ENCODE data around the gene CORO7.

DNA sequence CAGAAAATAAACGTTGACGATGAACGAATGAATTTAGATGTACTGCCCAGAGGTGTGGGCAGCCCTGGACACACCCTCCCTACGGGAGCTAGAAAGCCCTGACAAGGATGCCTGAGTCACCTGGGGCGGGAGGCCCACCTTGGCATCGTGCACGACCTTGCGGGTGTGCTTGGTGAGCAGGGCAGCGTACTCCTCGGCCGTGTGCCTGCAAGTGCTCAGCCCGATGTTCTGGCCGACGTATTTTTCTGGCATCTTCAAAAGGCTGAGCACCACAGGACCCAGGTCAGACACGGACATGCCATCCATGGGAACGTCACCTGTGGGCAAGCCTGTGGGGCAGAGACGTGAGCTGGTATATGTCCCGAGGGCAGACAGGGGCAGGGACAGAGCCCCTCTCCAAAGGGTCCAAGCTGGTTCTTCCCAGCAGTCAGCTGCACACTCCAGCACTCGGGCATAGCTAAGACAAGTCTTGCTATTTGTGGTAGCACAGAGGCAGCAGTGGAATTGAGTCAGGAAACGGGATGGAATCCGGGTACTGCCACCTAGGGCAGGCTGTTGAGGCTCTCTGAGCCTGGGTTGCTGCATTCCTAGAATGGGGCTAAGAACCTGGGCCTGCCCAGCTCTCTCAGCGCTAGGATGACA lies 47.2 kb upstream of the CORO7 start:
- TF ChIP-seq, protein P1, sequence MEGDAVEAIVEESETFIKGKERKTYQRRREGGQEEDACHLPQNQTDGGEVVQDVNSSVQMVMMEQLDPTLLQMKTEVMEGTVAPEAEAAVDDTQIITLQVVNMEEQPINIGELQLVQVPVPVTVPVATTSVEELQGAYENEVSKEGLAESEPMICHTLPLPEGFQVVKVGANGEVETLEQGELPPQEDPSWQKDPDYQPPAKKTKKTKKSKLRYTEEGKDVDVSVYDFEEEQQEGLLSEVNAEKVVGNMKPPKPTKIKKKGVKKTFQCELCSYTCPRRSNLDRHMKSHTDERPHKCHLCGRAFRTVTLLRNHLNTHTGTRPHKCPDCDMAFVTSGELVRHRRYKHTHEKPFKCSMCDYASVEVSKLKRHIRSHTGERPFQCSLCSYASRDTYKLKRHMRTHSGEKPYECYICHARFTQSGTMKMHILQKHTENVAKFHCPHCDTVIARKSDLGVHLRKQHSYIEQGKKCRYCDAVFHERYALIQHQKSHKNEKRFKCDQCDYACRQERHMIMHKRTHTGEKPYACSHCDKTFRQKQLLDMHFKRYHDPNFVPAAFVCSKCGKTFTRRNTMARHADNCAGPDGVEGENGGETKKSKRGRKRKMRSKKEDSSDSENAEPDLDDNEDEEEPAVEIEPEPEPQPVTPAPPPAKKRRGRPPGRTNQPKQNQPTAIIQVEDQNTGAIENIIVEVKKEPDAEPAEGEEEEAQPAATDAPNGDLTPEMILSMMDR (IDR thresholded peaks at IDR 0.05; ENCODE audit: insufficient read depth, low read length), result no peak
- TF ChIP-seq POLR2AphosphoS5 (IDR thresholded peaks at IDR 0.05; ENCODE audit: low read depth), result no peak
- TF ChIP-seq, protein P2, sequence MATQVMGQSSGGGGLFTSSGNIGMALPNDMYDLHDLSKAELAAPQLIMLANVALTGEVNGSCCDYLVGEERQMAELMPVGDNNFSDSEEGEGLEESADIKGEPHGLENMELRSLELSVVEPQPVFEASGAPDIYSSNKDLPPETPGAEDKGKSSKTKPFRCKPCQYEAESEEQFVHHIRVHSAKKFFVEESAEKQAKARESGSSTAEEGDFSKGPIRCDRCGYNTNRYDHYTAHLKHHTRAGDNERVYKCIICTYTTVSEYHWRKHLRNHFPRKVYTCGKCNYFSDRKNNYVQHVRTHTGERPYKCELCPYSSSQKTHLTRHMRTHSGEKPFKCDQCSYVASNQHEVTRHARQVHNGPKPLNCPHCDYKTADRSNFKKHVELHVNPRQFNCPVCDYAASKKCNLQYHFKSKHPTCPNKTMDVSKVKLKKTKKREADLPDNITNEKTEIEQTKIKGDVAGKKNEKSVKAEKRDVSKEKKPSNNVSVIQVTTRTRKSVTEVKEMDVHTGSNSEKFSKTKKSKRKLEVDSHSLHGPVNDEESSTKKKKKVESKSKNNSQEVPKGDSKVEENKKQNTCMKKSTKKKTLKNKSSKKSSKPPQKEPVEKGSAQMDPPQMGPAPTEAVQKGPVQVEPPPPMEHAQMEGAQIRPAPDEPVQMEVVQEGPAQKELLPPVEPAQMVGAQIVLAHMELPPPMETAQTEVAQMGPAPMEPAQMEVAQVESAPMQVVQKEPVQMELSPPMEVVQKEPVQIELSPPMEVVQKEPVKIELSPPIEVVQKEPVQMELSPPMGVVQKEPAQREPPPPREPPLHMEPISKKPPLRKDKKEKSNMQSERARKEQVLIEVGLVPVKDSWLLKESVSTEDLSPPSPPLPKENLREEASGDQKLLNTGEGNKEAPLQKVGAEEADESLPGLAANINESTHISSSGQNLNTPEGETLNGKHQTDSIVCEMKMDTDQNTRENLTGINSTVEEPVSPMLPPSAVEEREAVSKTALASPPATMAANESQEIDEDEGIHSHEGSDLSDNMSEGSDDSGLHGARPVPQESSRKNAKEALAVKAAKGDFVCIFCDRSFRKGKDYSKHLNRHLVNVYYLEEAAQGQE (IDR thresholded peaks at IDR 0.05; ENCODE audit: insufficient replicate concordance, low read depth), result no peak
- no peak for TF ChIP-seq SPI1 (IDR thresholded peaks at IDR 0.05; ENCODE audit: borderline replicate concordance, low read depth)
- no peak for TF ChIP-seq GABPA (IDR thresholded peaks at IDR 0.05; ENCODE audit: low read depth)

Measured in HL-60 (cell line).